SK-N-MC (cell line): Measurements from ENCODE around the gene SRSF2.

Source experiments
- DNase-seq: peaks from one replicate; pipeline ENCODE4 v3.0.0-alpha.2; 2011; ENCODE audit warnings: low read depth, low spot score
- H3K27ac ChIP-seq: fragments of 200-600 bp; sonication (generic); 2 replicates; pipeline ENCODE4 v1.5.1; 2016; ENCODE audit warnings: mixed run types
- H3K36me3 ChIP-seq: fragments of 200-600 bp; sonication (generic); 2 replicates; pipeline ENCODE4 v1.6.1; 2017; ENCODE audit warnings: antibody characterized with exemption, low read length, mixed read lengths; ENCODE audit not compliant: insufficient read depth
- H3K4me3 ChIP-seq: fragments of 200-600 bp; sonication (generic); 2 replicates; pipeline ENCODE4 v1.5.1; 2016
- H3K9ac ChIP-seq: fragments of 200-600 bp; sonication (generic); 2 replicates; pipeline ENCODE4 v1.8.0; 2017; ENCODE audit warnings: mixed run types, mixed read lengths; ENCODE audit not compliant: insufficient read length
- H3K9me3 ChIP-seq: fragments of 200-600 bp; sonication (generic); 2 replicates; pipeline ENCODE4 v1.6.1; 2017; ENCODE audit warnings: low read depth, mild to moderate bottlenecking, antibody characterized with exemption, low read length, moderate library complexity, mixed read lengths
- EZH2 ChIP-seq: fragments of 200-600 bp; sonication (generic); IDR thresholded peaks from one replicate; pipeline ENCODE4 v1.6.1; 2017; ENCODE audit warnings: antibody characterized with exemption
- FOXP2 ChIP-seq: optimal IDR thresholded peaks from 2 replicates; pipeline ENCODE3; 2011; ENCODE audit warnings: mild to moderate bottlenecking, moderate library complexity; ENCODE audit not compliant: insufficient read depth; ENCODE audit errors: extremely low read length, control extremely low read depth
- POLR2AphosphoS5 ChIP-seq: IDR thresholded peaks from 2 replicates; pipeline ENCODE4 v1.6.1; 2012; ENCODE audit warnings: mild to moderate bottlenecking, low read depth, low read length, borderline replicate concordance

SRSF2 gene

GRCh38 chr17:76737082-76737675 is at the start of gene SRSF2:
SRSF2 (minus strand) TSS chr17:76737331; CDS start chr17:76737160, 171 bp downstream.
- DNase-seq: peak; percentile 94
- H3K27ac ChIP-seq: peak within 1 kb of the TSS; percentile 97
- peaks cover 51% of the 10 kb centered on the region for H3K36me3 ChIP-seq
- no peaks in the 10 kb centered on the region for H3K9me3 ChIP-seq
- H3K4me3 ChIP-seq: peak within 1 kb of the TSS; percentile 92
- no peak for TF ChIP-seq EZH2
- TF ChIP-seq POLR2AphosphoS5: peak; percentile 99
- H3K9ac ChIP-seq: peak within 1 kb of the TSS; percentile 98

- no peak for TF ChIP-seq EZH2
- TF ChIP-seq FOXP2: no peak
- TF ChIP-seq POLR2AphosphoS5: no peak
- Histone ChIP-seq H3K9ac (no peak overlapping the region), H3K36me3 (peaks cover 7% of the 10 kb centered on the region; the same call in 1 of the 2 replicates), H3K27ac (no peak overlapping the region), H3K4me3 (no peak overlapping the region), H3K9me3 (no peaks in the 10 kb centered on the region)
- DNase-seq: no peak
These were observed 47.8 kb upstream of the SRSF2 start for GRCh38 chr17:76784926-76785325.

- Histone ChIP-seq H3K9me3 (no peaks in the 10 kb centered on the region), H3K36me3 (peaks cover 10% of the 10 kb centered on the region; the same call in 1 of the 2 replicates), H3K27ac (no peak overlapping the region), H3K9ac (no peak overlapping the region), H3K4me3 (no peak overlapping the region)
- no peak for DNase-seq
- TF ChIP-seq FOXP2: no peak
- no peak for TF ChIP-seq EZH2
- no peak for TF ChIP-seq POLR2AphosphoS5
These were observed 46.0 kb upstream of the SRSF2 start for GRCh38 chr17:76783146-76783545.

GRCh38 chr17:76781056-76781982 is 44.2 kb upstream of the SRSF2 start:
- no peak for DNase-seq
- Histone ChIP-seq H3K9ac (no peak overlapping the region), H3K4me3 (no peak overlapping the region), H3K27ac (no peak overlapping the region), H3K36me3 (peaks cover 18% of the 10 kb centered on the region), H3K9me3 (no peaks in the 10 kb centered on the region)
- TF ChIP-seq EZH2: no peak
- TF ChIP-seq FOXP2: no peak
- no peak for TF ChIP-seq POLR2AphosphoS5

- Histone ChIP-seq H3K4me3 (no peak overlapping the region), H3K27ac (no peak overlapping the region), H3K9me3 (no peaks in the 10 kb centered on the region), H3K36me3 (peaks cover 33% of the 10 kb centered on the region), H3K9ac (no peak overlapping the region)
- no peak for DNase-seq
- TF ChIP-seq EZH2: no peak
- TF ChIP-seq FOXP2: no peak
- no peak for TF ChIP-seq POLR2AphosphoS5
These were observed 38.0 kb upstream of the SRSF2 start for GRCh38 chr17:76775021-76775600.

GRCh38 chr17:76772842-76773525 is 35.9 kb upstream of the SRSF2 start:
- H3K4me3 ChIP-seq: peak overlapping the region; percentile 39; the same call in 1 of the 2 replicates
- peak overlapping the region; percentile 25 for H3K9ac ChIP-seq
- H3K36me3 ChIP-seq: peaks cover 44% of the 10 kb centered on the region
- H3K27ac ChIP-seq: peak overlapping the region; percentile 88
- peak; percentile 50 for DNase-seq
- no peaks in the 10 kb centered on the region for H3K9me3 ChIP-seq
- TF ChIP-seq FOXP2: no peak
- TF ChIP-seq EZH2: no peak
- no peak for TF ChIP-seq POLR2AphosphoS5

GRCh38 chr17:76758570-76758969 is 21.4 kb upstream of the SRSF2 start:
- no peak for TF ChIP-seq EZH2
- no peak for TF ChIP-seq FOXP2
- TF ChIP-seq POLR2AphosphoS5: no peak
- H3K27ac ChIP-seq: no peak overlapping the region
- H3K36me3 ChIP-seq: peaks cover 13% of the 10 kb centered on the region; the same call in 1 of the 2 replicates

More at GRCh38 chr17:76758570-76758969, 21.4 kb upstream of the SRSF2 start:
- Histone ChIP-seq H3K4me3 (no peak overlapping the region), H3K9me3 (no peaks in the 10 kb centered on the region), H3K9ac (no peak overlapping the region)
- DNase-seq: no peak
